Kidney (tissue), 14 donors: ENCODE data around the gene CCDC187. TPM values are rescaled to one million over a fixed set of nuclear protein-coding genes. Genes with fewer than 3 reads are reported as not detected.

Experiments
- DNase-seq, 5 donors: peaks; one replicate each; pipeline ENCODE4 v3.0.0-alpha.2; 2013 to 2020
- FAIRE-seq: peaks from 2 replicates; lab custom pipeline; 2012; peaks lifted over from hg19 to GRCh38; lab: Jason Lieb, UNC
- H3K27ac ChIP-seq, 2 donors: one replicate each; pipeline ENCODE4 v1.7.0; 2013; ENCODE audit warnings: low read depth in 2 of 2, low read length in 2 of 2, inconsistent platforms in 1 of 2
- H3K27me3 ChIP-seq: one replicate; pipeline ENCODE4 v1.7.1; 2013; ENCODE audit warnings: low read length, inconsistent platforms; ENCODE audit not compliant: control insufficient read depth, insufficient read depth
- H3K36me3 ChIP-seq, 3 donors: one replicate each; pipeline versions ENCODE4 v1.7.0 to v1.7.1; 2013; ENCODE audit warnings: low read length in 3 of 3, control low read depth in 1 of 3, inconsistent platforms in 1 of 3; ENCODE audit not compliant: insufficient read depth in 3 of 3, control insufficient read depth in 2 of 3
- H3K4me1 ChIP-seq, 3 donors: one replicate each; pipeline versions ENCODE4 v1.7.0 to v1.7.1; 2013; ENCODE audit warnings: low read length in 3 of 3, inconsistent platforms in 1 of 3, low read depth in 1 of 3; ENCODE audit not compliant: control insufficient read depth in 2 of 3, insufficient read depth in 2 of 3
- H3K4me3 ChIP-seq, 3 donors: one replicate each; pipeline versions ENCODE4 v1.7.0 to v1.8.1; 2013; ENCODE audit warnings: low read length in 3 of 3, control low read depth in 1 of 3, inconsistent platforms in 1 of 3
- H3K9ac ChIP-seq, 3 donors: one replicate each; pipeline versions ENCODE4 v1.7.0 to v1.7.1; 2013; ENCODE audit warnings: low read length in 3 of 3, control low read depth in 1 of 3, inconsistent platforms in 1 of 3
- H3K9me3 ChIP-seq, 3 donors: one replicate each; pipeline versions ENCODE4 v1.7.0 to v1.7.1; 2013; ENCODE audit warnings: low read length in 3 of 3, control low read depth in 1 of 3, inconsistent platforms in 1 of 3; ENCODE audit not compliant: control insufficient read depth in 2 of 3, insufficient read depth in 1 of 3
- intact Hi-C: fragments of 100-400 bp; cut with DNase I; formaldehyde crosslinking; loops from one replicate; pipeline ENCODE4 v1.11.1; 2022
- polyA plus RNA-seq: library from polyadenylated mRNA; stranded (reverse); fragments of 350-450 nt; fragmentation: Illumina TruSeq; extraction: RNeasy Lipid Tissue Mini Kit (QIAGEN cat#74804); gene quantifications from one replicate; pipeline ENCODE4 v1.2.3, GENCODE V29; 2014; ENCODE audit warnings: low read depth, low replicate concordance; ENCODE audit not compliant: insufficient read depth
- total RNA-seq: library from RNA; stranded (reverse); fragmentation: NEBNext Ultra II Directional; extraction: Animal tissue kit (Norgen Biotek cat#: 25700); gene quantifications from one replicate; pipeline ENCODE4 v1.2.1, GENCODE V29; 2021
- TF ChIP-seq, protein P1 (sequence below): IDR thresholded peaks from 3 replicates; pipeline ENCODE4 v1.5.1; 2012; ENCODE audit warnings: mild to moderate bottlenecking, moderate library complexity, borderline replicate concordance; ENCODE audit not compliant: insufficient read depth; ENCODE audit errors: extremely low read depth
- donor health status: control.
- donor health status: control.
- donor health status: control.
- donor health status: control.
- donor health status: control.
- donor health status: DM: yes; HTN: yes; CAD: no.
- donor health status: Normal renal cell carcinoma (clear cell type).

The CCDC187 gene
- total and polyA plus RNA-seq, 2 donors from 2014 or later, result 0.84 to 2.3 TPM

DNA sequence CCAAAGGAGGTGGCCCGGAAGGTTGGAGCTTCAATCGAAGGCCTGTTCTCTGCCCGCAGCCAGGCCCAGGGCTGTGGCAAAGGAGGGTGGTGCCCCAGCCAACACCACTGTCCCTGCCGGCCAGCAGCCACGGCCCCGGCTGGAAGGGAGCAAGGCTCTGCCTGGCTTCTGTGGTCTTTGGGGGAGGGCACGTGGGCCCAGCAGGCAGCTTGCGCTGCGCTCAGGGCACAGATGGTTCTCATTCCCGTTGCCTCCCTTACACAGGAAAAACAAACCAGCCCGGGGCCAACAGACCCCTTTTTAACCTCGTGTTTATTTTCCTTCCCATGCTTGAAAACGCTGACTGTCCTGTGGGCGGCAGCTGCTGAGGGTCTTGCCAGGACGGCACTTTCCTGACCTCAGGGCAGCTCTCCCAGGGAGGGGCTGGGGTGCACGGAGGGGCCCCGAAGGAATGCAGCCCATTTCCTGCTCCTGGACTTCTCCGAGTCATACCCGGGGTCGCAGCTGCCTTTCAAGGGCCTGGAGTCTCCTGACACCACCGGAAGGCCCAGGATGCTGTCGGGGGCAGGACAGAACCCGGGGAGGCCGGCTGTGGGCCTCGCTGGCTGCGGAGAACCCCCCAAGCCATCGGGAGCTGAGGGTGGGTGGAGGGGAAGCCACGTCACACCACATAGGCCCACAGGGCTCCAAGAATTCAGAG lies 22.3 kb upstream of the CCDC187 start:
- H3K4me1 ChIP-seq, result peaks cover 0 to 13% (median 0%) of the 10 kb centered on the region in 3 donors
- FAIRE-seq, result no peak
- H3K4me3 ChIP-seq, result no peak overlapping the region

DNA sequence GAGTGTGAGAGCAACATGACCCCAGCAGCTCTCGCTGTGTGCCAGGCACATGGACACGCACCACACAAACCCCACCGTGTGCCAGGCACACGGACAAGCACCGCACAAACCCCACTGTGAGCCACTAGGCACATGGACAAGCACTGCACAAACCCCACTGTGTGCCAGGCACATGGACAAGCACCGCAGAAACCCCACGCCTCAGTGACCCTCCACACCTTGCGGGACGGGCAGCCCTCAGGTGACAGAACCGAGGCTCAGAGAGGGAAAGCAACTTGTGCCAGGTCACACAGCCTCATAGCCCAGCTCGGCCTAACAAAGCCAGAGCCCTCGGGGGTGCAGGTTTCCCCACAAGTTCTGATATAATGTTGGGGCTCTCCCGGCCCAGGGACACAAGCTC lies 21.5 kb upstream of the CCDC187 start:
- no peak overlapping the region for H3K27ac ChIP-seq
- H3K36me3 ChIP-seq, result no peaks in the 10 kb centered on the region
- FAIRE-seq (no peak), DNase-seq (peak in 1 of 5 donors; percentile 52)
- no peak overlapping the region for H3K4me3 ChIP-seq
- peaks cover 0 to 13% (median 0%) of the 10 kb centered on the region in 3 donors for H3K4me1 ChIP-seq
- TF ChIP-seq, protein P1, sequence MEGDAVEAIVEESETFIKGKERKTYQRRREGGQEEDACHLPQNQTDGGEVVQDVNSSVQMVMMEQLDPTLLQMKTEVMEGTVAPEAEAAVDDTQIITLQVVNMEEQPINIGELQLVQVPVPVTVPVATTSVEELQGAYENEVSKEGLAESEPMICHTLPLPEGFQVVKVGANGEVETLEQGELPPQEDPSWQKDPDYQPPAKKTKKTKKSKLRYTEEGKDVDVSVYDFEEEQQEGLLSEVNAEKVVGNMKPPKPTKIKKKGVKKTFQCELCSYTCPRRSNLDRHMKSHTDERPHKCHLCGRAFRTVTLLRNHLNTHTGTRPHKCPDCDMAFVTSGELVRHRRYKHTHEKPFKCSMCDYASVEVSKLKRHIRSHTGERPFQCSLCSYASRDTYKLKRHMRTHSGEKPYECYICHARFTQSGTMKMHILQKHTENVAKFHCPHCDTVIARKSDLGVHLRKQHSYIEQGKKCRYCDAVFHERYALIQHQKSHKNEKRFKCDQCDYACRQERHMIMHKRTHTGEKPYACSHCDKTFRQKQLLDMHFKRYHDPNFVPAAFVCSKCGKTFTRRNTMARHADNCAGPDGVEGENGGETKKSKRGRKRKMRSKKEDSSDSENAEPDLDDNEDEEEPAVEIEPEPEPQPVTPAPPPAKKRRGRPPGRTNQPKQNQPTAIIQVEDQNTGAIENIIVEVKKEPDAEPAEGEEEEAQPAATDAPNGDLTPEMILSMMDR, result no peak
- intact Hi-C loops, result no loop called here
- H3K9ac ChIP-seq, result no peak overlapping the region
- no peaks in the 10 kb centered on the region for H3K9me3 ChIP-seq
- H3K27me3 ChIP-seq, result no peaks in the 10 kb centered on the region

More for the DNA sequence above, 22.3 kb upstream of the CCDC187 start:
- peak; percentile 75 to 86 (median 82) for DNase-seq
- Histone ChIP-seq H3K27me3 (no peaks in the 10 kb centered on the region), H3K27ac (peak overlapping the region; percentile 32 to 75), H3K36me3 (no peaks in the 10 kb centered on the region), H3K9ac (peak overlapping the region in 1 of 3 donors; percentile 12), H3K9me3 (no peaks in the 10 kb centered on the region)
- TF ChIP-seq, protein P1, result no peak
- intact Hi-C loops, result no loop called here

DNA sequence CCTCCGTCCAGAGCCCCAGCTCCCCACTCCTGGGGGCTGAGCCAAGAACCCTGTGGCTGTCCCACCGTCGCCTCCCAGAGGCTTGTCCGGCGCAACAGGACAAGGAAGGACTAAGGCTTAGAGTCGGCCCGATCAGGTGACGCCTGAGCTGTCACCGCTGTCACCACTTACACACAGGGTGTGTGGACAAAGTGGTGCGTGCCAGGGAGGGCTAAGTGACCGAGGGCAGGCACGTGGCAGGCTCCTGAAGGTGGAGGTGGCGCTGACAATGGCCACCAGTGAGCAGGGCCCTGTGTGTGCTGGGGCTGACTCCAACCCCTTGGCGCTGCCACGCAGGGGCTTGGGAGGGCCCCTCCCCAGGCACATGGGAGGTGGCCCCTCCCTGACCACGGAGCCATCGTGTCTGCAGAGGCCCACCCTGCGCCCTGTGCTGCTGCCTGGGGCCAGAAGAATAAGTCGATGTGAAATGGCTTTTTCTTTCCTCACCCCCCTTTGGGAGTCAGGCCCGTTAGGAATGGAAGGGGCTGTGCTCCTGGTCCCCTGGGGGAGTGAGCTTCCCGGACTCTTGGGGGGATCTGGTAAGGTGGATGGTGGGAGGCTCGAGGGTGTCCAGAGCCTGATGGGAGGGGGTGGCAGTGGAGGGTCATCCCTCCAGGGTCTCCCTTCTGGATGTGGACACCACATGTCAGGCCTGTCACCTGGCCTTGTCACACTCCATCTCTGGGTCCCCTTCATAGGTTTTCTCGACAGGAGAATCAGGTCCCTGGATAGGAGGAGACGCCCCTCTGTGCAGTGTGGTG lies 20.8 kb upstream of the CCDC187 start:
- Histone ChIP-seq H3K9me3 (no peaks in the 10 kb centered on the region), H3K9ac (no peak overlapping the region), H3K4me3 (no peak overlapping the region), H3K4me1 (peaks cover 0 to 13% (median 0%) of the 10 kb centered on the region in 3 donors), H3K36me3 (no peaks in the 10 kb centered on the region), H3K27me3 (no peaks in the 10 kb centered on the region), H3K27ac (no peak overlapping the region)
- DNase-seq (peak in 1 of 5 donors; percentile 53), FAIRE-seq (no peak)
- TF ChIP-seq, protein P1, result no peak
- intact Hi-C loops, result no loop called here
